BE2C (cell line): ENCODE results near the gene ARHGAP12.

ENCODE experiments used
- DNase-seq: peaks from one replicate; pipeline ENCODE4 v3.0.0-alpha.2; 2020
- H3K27me3 ChIP-seq: fragments of 250-450 bp; sonication (Bioruptor Pico); 2 replicates; pipeline ENCODE4 v1.5.1; 2020; ENCODE audit warnings: mild to moderate bottlenecking
- H3K36me3 ChIP-seq: fragments of 250-450 bp; sonication (Bioruptor Pico); 2 replicates; pipeline ENCODE4 v1.5.1; 2020; ENCODE audit warnings: mild to moderate bottlenecking
- H3K4me1 ChIP-seq: fragments of 250-450 bp; sonication (Bioruptor Pico); 2 replicates; pipeline ENCODE4 v1.5.1; 2020
- H3K4me3 ChIP-seq: 2 replicates; pipeline ENCODE4 v1.5.1; 2011; ENCODE audit warnings: low read depth, low read length
- H3K9me3 ChIP-seq: fragments of 250-450 bp; sonication (Bioruptor Pico); 2 replicates; pipeline ENCODE4 v1.5.1; 2020
- CTCF ChIP-seq: IDR thresholded peaks from 2 replicates; pipeline ENCODE4 v1.5.1; 2012; ENCODE audit warnings: mild to moderate bottlenecking, low read depth, low read length

Gene ARHGAP12

GRCh38 chr10:31758495-31758894 is 170.1 kb downstream of the ARHGAP12 start:
- Histone ChIP-seq H3K9me3 (no peaks in the 10 kb centered on the region), H3K27me3 (no peaks in the 10 kb centered on the region), H3K36me3 (no peaks in the 10 kb centered on the region), H3K4me1 (peaks cover 19% of the 10 kb centered on the region), H3K4me3 (no peak overlapping the region; the same call in 1 of the 2 replicates)
- no peak for TF ChIP-seq CTCF
- DNase-seq: no peak

- no peak for TF ChIP-seq CTCF
- no peaks in the 10 kb centered on the region for H3K27me3 ChIP-seq
- DNase-seq: no peak
- no peak overlapping the region for H3K4me3 ChIP-seq
- H3K9me3 ChIP-seq: no peaks in the 10 kb centered on the region
- H3K36me3 ChIP-seq: no peaks in the 10 kb centered on the region
- peaks cover 19% of the 10 kb centered on the region for H3K4me1 ChIP-seq
These were observed 170.8 kb downstream of the ARHGAP12 start for GRCh38 chr10:31757831-31758230.

GRCh38 chr10:31757386-31757791 is 171.2 kb downstream of the ARHGAP12 start:
- peak; percentile 27 for DNase-seq
- Histone ChIP-seq H3K4me1 (peaks cover 22% of the 10 kb centered on the region), H3K4me3 (no peak overlapping the region), H3K36me3 (no peaks in the 10 kb centered on the region), H3K9me3 (no peaks in the 10 kb centered on the region), H3K27me3 (no peaks in the 10 kb centered on the region)
- no peak for TF ChIP-seq CTCF

DNA sequence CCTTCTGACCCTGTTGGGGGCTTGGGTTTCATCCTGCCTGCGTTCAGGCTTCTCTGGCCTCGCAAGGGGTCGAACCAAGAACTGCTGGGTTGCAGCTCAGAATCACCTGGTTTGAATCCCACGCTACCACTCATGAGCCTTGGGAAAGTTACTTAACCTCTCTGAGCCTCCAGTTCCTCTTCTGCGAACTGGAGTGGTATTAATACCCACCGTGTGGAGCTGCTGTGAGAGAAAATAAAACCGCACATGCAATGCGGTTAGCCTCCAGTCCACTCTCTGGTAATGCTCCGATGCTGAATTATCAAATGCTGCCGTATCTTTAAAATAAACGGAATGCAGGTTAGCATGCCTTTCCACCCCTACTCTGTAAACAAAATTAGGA is 171.9 kb downstream of the ARHGAP12 start:
- Histone ChIP-seq H3K36me3 (no peaks in the 10 kb centered on the region), H3K9me3 (no peaks in the 10 kb centered on the region), H3K27me3 (no peaks in the 10 kb centered on the region), H3K4me3 (no peak overlapping the region), H3K4me1 (peaks cover 27% of the 10 kb centered on the region)
- no peak for DNase-seq
- no peak for TF ChIP-seq CTCF

DNA sequence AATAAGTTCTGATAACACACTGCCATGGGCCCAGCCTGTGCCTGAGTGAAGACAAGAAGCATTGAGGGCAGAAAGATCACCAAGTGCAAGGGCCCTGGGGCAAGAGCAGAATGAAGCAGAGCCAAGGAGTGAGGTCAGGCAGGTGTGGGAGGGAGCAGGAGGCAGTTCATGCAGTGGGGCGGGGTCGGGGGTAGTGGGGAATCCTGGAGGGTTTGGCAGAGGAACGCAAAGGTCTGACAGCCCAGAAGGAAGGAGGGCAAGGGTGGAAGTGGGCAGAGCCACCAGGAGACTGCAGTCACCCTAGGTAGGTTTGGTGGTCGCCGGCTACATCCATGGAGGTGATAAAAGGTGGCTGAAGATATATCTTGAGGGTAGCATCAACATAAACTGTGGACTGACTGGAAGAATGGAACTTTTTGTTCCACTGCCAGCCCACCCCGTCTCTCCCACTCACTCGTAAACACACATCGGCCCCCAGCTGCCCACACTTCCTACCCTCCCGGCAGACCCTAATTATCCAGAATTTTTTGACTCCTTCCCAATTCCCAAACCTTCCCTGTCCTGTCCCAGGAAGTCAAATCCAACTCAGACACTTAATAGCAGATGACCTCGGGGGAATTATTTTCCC is 172.4 kb downstream of the ARHGAP12 start:
- no peaks in the 10 kb centered on the region for H3K9me3 ChIP-seq
- DNase-seq: no peak
- H3K27me3 ChIP-seq: no peaks in the 10 kb centered on the region
- no peak for TF ChIP-seq CTCF
- no peaks in the 10 kb centered on the region for H3K36me3 ChIP-seq
- H3K4me3 ChIP-seq: no peak overlapping the region
- peaks cover 30% of the 10 kb centered on the region for H3K4me1 ChIP-seq
